ENCODE data around the gene TIAL1.
"Not testable (repeated sequence)": the region's sequence is repeated elsewhere in the genome, so short reads cannot be mapped to it uniquely, and the experiment has no call there.

TIAL1 gene

DNA sequence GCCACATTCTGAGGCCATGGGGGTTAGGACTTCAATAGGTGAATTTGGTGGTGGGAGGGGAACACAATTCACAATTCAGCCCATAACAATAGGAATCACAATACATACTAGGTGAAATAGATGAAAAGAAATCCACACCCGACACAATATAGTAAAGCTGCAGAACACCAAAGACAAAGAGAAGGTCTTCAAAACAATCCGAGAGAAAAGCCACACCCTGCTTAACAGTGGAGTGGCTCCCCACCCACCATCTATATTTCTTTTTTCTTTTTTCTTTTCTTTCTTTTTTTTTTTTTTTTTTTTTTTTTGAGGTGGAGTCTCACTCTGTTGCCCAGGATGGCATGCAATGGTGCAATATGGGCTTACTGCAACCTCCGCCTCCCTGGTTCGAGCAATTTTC is 14.7 kb upstream of the TIAL1 start:
- DNase-seq, result no peak

DNA sequence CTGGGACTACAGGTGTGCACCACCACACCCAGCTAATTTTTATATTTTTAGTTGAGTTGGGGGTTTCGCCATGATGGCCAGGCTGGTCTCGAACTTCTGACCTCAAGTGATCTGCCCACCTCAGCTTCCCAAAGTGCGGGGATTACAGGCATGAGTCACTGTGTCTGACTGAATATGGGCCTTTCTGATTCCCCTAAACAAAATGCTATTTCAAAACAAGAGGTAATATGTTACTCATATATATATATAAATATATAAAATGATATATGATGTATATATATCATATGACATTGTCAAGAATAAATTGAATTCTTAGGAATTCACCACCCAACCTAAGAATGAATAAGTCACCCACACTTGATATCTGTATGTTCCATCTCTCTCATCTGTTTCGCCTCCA is 12.8 kb upstream of the TIAL1 start:
- no peak for DNase-seq

DNA sequence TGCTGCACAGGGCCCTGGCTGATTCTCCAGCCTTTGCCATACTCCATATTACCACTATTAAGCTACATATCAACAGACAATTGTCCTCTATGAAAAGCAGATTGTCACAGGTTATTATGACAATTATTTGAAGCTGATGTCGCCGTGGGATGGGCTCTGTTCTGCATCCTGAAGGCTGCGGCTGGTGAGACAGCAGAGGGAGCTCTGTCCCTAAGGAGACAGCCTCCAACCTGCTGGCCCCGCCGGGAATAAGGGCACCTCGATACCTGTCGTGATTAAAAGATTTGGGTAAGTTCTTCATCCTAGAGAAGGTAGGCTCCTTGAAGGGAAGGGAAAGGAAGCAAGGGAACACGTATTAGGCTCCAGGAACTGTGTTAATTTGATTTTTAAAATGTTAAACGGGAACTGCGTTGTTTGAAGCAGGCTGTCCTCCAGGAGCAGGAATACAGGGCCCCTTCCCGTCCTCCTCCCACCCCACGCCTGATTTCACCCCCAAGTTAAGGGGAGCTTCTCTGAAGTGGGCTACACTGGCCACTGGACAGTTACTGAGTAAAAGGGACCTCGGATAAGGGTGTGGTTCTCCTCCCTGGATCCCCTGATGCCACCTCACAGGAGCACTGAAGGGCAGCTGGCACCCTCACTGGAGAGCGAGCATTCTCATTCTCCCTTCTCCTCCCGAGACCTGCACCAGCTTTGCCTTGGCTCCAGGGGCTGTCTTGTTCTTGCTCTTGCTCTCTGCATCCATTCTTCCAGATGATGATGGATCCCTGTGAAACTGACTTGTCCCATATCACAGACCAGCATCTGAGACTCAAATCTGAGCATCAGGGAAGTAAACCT is 11.8 kb upstream of the TIAL1 start:
- DNase-seq, result peak in 3 of 5 donors; percentile 11 to 21 (median 16)

DNA sequence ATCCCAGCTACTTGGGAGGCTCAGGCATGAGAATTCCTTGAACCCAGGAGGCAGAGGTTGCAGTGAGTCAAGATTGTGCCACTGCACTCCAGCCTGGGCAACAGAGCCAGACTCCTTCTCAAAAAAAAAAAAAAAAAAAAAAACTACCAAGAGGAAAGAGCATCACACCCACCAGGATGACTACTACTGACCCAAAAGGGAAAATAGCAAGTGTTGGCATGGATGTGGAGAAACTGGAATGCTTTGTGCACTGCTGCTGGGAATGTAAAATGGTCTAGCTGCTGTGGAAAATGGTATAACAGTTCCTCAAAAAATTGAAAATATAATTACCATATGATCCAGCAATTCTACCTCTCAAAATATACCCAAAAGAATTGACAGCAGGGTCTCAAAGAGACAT is 7.7 kb upstream of the TIAL1 start:
- no peak for DNase-seq

DNA sequence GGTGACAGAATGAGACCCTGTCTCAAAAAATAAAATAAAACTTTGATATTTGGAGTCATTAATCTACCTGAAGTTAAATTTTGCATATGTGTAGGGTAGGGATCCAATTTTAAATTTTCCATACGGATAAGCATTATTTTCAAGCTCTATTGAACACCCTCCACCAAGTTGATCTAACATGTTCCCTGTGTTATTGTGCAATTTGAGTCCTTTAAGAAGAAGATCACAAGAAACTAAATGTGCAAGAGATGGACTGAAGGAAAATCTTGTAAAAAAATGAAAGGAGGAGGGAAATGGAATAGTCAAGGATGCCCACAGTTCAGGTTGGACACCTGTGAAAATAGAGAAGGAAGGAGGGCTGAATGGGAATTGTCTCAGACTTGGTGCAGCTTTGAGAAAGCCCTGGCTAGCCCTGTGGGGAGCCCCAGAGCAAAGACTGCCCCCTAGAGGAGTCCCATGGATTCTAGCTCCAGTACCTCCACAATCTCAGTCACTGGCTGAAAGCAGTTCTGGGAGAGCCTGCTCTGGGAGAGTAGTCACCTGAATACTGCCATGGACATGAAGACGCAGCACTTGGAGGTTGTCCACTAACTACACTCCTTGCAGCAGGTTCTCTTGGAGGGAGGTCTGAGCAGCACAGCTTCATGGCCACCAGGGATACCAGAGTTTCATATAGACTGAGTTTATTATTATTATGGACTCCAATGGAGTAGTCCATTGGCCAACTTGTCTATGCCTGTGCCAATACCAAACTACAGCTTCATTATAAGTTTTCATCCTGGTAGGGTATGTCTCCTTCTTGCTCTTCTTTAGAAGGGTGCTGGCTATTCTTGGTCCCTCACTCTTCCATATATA is 5.7 kb upstream of the TIAL1 start:
- DNase-seq, result peak in 1 of 5 donors; percentile 42

DNA sequence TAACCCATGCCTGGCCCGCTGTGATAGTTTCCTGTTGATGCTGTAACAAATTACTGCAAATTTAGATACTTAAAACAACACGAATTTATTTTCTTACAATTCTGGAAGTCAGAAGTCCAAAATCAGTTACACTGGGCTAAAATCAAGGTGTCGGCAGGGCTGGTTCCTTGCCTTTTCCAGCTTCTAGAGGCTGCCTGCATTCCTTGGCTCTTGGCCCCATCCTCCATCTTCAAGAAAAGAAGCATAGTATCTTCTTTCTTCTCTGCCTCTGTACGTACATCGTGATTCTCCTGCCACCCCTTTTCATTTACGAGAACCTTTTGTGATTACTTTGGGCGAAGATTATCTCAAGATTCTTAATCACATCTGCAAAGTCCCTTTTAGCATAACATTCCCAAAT is 1.6 kb upstream of the TIAL1 start:
- no peak for DNase-seq

DNA sequence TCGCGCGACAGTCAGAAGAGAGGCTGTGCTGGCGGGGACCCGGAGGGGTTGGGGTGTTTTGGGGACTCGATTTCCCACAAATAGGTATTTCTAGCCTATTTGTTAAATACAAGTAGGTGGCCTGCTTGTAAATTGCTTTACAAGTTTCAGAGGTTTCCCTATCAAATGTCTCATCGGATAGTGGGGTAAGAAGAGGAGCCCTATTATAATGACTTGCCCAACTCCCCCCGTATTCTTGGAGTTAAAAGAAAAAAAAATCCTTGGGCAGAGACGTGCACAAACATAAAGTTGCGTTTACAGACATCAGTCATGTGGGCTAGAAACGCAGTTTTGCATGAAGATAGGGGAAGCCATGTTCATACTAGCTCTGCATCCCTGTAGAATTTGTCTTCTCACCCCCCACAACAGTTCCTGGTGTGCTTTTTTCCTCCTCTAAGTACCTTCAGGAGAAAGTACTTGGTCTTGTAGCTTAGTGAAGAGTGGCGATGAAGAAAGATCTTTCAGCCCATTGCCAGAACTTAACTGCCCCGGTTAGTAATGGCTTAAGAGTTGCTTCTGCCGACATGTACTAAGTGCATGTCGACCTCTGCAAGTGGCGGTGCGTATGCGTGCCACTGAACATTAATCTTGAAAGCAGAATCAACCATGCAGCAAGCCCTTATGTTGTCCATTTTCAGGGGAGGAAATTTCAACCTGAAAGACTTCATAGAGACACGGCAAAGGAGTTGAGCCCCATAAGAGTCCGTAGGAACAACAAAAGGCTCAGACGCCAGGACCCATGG is 832 bp upstream of the TIAL1 start:
- DNase-seq, result no peak

DNA sequence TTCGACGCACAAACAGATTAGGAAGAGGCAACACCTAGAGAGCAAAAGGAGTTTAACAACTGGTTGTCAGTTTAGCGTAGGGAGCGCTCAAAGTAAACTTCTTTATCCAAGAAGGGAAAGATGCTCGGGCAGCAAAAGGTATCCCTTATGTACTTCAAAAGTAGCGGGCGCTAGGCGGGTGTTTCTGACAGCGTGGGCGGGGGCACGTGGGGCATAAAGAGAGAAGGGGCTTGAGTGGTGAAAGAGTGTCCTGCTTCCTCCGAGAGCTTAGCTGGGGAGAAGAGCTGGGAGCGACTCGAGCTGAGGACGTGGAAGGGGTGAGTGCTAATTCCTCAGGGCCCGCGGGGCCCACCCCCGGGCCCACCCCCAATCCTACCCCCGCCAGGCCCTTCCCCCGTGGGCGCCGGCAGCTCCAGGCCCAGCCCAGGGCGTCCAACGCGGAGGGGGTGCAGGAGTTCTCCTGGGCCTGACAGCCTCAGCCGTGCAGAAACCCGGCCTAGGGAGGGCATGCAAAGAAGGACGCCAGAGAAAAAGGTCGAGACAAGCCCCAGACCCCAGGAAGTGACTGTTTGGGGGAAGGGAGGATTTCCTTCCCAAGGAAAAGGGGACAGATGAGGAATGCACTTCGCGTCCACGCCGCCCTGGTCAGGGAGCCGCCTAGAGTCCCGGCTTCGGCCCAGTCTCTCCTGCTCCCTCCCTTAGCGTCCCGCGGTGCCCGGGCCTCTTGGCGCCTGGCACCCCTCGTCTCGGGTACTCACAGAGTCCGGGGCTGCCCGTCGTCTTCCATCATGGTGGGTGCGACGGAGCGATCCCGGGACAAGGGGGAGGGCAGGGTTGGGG is 868 bp downstream of the TIAL1 start:
- peak; percentile 15 to 46 (median 30) for DNase-seq

DNA sequence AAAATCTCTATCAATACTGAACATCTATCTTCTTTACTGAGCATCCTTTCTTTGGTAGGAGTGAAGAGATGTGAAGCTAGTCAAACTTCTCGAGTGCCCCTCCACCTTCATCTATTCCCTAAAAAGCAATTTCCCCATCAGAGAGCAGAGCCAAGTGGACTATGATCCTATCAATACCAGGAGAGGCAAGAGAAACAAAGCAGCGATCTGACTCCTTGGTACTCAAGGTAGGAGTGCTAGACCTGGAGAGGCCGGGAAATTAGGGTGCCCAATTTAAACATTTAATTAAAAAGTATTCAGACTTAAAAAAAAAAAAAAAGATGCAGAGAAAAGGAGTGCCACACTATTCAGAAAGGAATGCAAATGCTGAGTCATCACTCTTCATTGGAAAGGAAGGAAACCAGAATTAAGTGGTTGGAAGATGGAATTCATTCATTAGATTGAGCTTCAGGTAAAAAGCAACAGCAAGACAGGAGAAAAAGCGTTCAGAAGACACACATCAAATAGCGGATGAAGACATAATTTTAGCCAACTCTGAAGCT is 1.6 kb downstream of the TIAL1 start:
- DNase-seq, result no peak

DNA sequence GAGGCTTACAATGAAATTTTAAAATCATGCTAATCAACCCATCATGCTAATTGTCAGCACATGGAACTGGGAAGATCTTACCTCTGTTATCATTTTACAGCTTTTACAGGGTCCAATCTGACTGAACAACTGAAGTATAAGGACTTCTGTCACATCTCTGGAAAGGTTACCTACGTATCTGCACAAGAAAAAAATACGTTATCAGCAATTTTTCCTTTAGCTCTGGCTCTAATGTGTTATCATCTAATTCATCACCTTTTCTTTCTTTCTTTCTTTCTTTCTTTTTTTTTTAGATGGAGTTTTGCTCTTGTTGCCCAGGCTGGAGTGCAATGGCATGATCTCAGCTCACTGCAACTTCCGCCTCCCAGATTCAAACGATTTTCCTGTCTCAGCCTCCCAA is 8.7 kb downstream of the TIAL1 start:
- DNase-seq, result no peak

DNA sequence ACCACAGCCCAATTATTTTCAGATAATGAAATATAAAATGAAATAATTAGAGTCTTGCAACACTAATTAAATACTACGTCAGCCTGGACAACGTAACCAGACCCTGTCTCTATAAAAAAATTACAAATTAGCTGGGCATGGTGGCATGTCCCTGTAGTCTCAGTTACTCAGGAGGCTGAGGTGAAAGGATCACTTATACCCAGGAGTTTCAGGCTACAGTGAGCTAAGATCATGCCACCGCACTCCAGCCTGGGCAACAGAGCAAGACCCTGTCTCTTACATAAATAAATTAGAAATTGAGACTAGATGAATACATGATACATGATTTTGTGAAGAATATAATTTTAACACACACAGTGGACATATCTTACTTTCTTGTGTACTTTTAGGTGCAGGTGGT is 18.4 kb downstream of the TIAL1 start:
- no peak for DNase-seq

DNA sequence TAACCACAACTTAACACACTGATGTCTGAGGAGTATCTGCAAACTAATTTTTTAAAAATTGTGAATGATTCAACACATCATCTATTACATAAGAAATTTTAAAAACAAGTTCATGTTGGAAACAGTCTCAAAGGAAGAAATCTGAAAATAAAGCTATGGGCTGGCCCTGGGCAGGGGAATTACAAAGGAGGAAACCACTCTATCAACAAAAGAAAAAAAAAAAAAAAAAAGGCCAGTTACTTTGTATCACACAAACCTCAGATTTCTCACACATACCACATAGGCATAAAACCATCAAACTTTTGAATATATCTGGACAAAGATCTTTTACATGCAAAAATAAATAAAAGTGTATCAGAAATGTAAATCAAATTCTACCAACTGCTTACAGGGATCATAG is 20.8 kb downstream of the TIAL1 start:
- DNase-seq, result no peak

DNA sequence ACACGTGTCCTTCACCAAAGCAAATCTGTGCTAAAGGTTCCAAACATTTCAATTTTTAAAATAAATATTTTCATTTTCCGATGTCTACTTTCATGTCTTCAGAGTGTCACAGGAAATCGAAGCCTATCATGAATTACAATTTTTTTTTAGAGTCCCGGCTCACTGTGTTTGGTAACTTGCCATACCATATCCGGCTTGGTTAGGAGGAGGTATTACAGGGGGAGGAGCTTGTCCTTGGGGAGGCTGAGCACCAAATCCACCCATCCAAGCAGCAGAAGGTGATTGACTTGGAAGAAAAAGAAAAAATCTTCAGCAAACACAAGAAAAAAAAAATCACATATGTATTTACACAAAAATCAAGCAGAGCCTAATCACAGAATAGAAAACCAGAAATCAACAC is 21.3 kb downstream of the TIAL1 start:
- DNase-seq, result peak in 4 of 5 donors; percentile 12 to 57 (median 28)

DNA sequence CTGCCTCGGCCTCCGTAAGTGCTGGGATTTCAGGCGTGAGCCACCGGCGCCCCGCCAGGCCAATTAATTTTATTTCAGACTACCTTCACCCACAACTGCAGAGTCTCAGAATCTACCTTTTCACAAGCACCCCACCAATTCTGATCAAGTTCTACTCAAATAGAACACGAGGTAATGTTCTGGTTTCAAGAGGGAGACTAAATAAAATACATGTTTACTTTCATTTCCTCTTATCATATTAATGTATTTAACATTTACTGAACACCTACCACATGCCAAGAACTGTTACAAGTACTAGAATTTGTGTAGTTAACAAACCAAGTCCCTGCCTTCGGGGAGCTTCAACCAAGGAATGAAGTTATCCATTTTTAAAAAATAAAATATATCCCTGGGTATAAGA is 28.8 kb downstream of the TIAL1 start:
- no peak for DNase-seq

DNA sequence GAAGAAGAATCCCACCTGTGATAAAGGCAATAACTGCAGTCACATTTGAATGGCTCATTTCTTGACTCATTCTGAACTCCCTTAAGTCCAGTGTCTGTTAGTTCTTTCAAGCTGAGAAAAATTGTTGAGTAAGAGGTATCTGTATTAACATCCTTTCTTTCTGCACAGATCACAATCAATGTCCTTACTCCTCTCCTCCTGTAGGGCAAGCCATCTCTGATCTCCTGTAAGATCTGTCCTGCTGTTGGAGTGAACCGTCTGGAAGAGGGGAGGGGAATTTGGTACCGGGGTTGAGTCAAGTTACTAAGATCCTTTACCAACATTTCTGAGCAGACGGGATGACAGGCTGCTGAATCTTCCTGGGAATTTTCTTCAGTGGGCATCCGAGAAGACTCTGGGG is 34.7 kb downstream of the TIAL1 start:
- no peak for DNase-seq

DNA sequence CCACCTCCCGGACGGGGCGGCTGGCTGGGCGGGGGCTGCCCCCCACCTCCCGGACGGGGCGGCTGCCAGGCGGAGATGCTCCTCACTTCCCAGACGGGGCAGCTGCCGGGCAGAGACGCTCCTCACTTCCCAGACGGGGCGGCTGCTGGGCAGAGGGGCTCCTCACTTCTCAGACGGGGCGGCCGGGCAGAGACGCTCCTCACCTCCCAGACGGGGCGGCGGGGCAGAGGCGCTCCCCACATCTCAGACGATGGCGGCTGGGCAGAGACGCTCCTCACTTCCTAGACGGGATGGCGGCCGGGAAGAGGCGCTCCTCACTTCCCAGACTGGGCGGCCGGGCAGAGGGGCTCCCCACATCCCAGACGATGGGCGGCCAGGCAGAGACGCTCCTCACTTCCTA is 37.3 kb downstream of the TIAL1 start:
- not testable (repeated sequence) for DNase-seq

DNA sequence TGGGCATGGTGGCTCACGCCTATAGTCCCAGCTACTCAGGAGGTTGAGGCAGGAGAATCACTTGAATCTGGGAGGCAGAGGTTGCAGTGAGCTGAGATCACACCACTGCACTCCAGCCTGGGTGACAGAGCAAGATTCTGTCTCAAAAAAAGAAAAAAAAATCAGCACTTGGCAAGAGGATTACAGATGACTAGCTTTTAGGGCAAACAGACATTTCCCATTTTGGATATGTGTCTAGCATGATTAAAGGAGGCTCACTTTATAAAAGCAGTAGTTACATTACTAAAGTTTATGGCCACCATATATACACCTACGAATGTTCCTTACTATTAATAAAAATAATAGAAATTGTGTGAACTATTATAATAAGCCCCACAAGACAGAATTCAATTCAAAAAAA is 40.7 kb downstream of the TIAL1 start:
- not testable (repeated sequence) for DNase-seq

DNA sequence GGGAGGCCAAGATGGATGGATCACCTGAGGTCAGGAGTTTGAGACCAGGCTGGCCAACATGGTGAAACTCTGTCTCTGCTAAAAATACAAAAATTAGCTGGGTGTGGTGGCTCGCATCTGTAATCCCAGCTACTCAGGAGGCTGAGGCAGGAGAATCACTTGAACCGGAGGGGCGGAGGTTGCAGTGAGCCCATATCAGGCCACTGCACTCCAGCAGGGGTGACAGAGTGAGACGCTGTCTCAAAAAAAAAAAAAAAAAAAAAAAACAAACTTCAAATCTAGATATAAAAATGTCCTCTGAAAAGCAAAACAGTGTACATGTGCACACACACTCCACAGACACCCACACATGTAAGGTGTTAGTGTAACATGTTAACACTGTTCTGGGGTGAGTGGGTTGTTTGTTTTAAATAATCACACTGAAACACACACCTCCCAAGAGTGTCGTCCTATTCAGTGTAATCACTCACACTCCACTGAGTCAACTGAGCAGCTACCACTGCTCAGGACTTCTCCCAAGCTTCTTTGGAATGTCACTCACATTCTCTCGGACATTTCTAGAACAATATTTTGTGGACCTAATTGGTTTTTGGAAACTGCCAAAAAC is 41.5 kb downstream of the TIAL1 start:
- DNase-seq, result no peak

DNA sequence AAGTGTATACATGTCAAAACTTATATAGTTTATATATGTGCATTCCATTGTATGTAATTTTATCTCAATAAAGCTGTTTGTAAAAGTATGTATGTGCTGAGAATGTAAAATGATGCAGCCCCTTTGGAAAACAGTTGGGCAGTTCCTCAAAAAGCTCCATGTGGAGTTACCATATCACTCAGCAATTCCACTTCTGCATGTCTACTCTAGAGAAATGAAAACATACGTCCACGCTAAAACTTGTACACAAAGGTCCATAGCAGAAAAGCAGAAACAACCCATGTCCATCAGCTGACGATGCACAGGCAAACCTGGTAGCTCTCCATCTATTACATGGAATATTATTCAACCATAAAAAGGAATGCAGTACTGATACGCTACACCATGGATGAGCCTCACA is 45.9 kb downstream of the TIAL1 start:
- no peak for DNase-seq

DNA sequence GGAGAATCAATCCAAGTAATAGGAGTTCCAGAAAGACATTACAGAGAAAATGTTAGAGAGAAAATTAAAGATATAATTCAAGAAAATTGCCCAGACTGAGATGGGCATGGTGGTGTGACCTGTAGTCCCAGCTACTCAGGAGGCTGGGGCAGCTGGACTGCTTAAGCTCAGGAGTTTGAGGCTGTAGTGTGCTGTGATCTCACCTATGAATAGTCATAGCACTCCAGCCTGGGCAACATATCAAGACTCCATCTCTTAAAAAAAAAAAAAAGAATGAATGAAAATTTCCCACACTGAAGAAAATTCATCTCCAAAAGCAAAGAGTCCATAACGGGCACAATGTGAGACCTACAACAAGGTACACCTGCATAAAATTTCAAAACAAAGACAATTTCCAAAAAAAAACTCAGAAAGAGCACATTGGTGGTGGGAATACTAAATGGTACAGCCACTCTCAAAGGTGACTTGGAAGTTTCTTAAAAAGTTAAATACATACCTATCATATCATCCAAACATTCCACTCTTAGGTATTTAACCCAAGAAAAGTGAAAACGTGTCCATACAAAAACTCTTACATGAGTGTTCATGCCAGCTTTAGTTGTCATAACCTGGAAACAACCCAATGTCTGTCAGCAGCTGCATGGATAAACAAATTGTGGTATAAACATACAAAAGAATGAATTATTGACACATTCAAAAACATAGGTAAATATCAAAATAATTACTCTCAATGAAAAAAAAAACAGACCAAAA is 47.3 kb downstream of the TIAL1 start:
- no peak for DNase-seq

DNA sequence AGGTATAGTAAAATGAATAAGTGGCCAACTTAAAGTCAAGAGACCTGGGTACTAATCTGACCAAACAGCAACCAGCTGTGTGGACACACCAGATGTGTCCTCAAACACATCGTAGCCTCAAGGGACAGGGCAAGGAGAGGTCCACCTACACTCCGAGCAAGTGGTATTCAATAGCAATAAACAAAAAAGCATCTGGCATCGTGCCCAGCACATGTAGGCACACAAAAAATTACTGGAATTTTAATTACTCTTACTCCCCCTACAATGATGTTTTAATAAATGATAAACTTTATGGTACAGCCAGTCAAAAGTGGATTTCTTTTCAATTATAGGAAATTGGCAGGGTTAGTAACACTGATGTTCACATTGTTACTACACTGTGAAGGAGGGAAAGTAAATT is 50.8 kb downstream of the TIAL1 start:
- DNase-seq, result no peak
